ENCODE measurements around the gene PPME1.

The PPME1 gene

DNA sequence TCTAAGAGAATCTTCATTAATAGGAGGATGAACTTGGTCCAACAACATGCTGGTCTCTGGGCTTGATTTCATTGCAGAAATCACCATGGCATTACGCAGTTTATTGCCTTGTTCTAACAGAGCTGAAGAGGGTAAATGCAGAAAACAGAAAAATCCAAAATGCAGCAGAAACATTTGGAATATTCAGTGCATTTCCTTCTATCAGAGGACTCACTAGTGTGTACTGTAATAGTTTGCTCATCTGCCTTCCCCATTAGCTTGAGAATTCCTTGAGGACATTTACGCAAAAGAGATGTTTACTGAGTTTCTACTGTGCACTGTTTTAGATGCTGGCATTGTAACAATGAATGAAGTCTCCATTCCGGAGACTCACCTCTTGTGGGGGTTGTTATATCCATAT is 37.7 kb upstream of the PPME1 start:
- H3K79me1 ChIP-seq (ENCODE audit: low read length): no peaks in the 10 kb centered on the region
- no peak overlapping the region for H3K9ac ChIP-seq (ENCODE audit: low read length)
- no peak overlapping the region for H3K4me2 ChIP-seq (ENCODE audit: low read length)
- no peak overlapping the region for H3K56ac ChIP-seq (ENCODE audit: low read length)
- no peaks in the 10 kb centered on the region for H3K4me1 ChIP-seq (ENCODE audit: control insufficient read depth, low read depth, low read length)
- H3K79me2 ChIP-seq (ENCODE audit: control insufficient read depth, insufficient read depth, low read length): no peaks in the 10 kb centered on the region
- H3K27me3 ChIP-seq (ENCODE audit: insufficient read depth, low read length, poor library complexity): no peaks in the 10 kb centered on the region
- no peak overlapping the region for H2BK5ac ChIP-seq (ENCODE audit: low read length)
- H2BK15ac ChIP-seq (replicated peaks; ENCODE audit: low read depth): no peak overlapping the region
- DNase-seq: no peak
- H3K4ac ChIP-seq (ENCODE audit: low read depth, low read length): no peak overlapping the region
- no peak overlapping the region for H2BK120ac ChIP-seq (ENCODE audit: low read depth, low read length)
- H4K5ac ChIP-seq (ENCODE audit: low read length): no peak overlapping the region
- WGBS (ENCODE audit: extremely low coverage, insufficient coverage, low lambda C conversion rate): no CpG with 5 or more reads among the region's 3 CpGs
- no peak overlapping the region for H3K27ac ChIP-seq (ENCODE audit: low read depth, low read length)
- no peaks in the 10 kb centered on the region for H3K36me3 ChIP-seq (ENCODE audit: control insufficient read depth, insufficient read depth, low read length)
- no peak overlapping the region for H3K23ac ChIP-seq (ENCODE audit: low read length)
- no peak overlapping the region for H4K8ac ChIP-seq (ENCODE audit: low read depth, low read length)
- H2AK5ac ChIP-seq (ENCODE audit: low read length): no peak overlapping the region
- no peak overlapping the region for H3K18ac ChIP-seq (ENCODE audit: low read length)
- H3K4me3 ChIP-seq (ENCODE audit: low read length): no peak overlapping the region

DNA sequence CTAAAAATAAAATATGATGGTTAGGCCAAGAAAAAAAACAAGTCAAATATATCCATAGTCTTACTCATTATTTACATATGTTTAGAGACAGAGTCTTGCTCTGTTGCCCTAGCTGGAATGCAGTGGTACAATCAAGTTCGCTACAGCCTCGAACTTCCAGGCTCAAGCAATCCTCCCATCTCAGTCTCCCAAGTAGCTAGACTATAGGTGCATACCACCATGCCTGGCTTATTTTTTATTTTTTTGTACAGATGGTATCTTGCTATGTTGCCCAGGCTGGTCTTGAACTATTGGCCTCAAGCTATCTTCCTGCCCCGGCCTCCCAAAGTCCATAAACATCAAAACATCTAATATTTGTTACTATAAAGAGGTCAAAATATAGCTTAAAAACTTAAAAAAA is 36.4 kb upstream of the PPME1 start:
- Histone ChIP-seq H3K56ac (ENCODE audit: low read length) (no peak overlapping the region), H3K23ac (ENCODE audit: low read length) (no peak overlapping the region), H3K79me1 (ENCODE audit: low read length) (no peaks in the 10 kb centered on the region), H3K9ac (ENCODE audit: low read length) (no peak overlapping the region), H4K5ac (ENCODE audit: low read length) (no peak overlapping the region), H2BK120ac (ENCODE audit: low read depth, low read length) (no peak overlapping the region), H3K18ac (ENCODE audit: low read length) (no peak overlapping the region), H3K4me1 (ENCODE audit: control insufficient read depth, low read depth, low read length) (no peaks in the 10 kb centered on the region), H3K27ac (ENCODE audit: low read depth, low read length) (no peak overlapping the region), H3K27me3 (ENCODE audit: insufficient read depth, low read length, poor library complexity) (no peaks in the 10 kb centered on the region), H3K79me2 (ENCODE audit: control insufficient read depth, insufficient read depth, low read length) (no peaks in the 10 kb centered on the region), H3K4me2 (ENCODE audit: low read length) (no peak overlapping the region), H2AK5ac (ENCODE audit: low read length) (no peak overlapping the region), H3K4me3 (ENCODE audit: low read length) (no peak overlapping the region), H3K4ac (ENCODE audit: low read depth, low read length) (no peak overlapping the region), H2BK15ac (replicated peaks; ENCODE audit: low read depth) (no peak overlapping the region), H3K36me3 (ENCODE audit: control insufficient read depth, insufficient read depth, low read length) (no peaks in the 10 kb centered on the region), H2BK5ac (ENCODE audit: low read length) (no peak overlapping the region), H4K8ac (ENCODE audit: low read depth, low read length) (no peak overlapping the region)
- WGBS (ENCODE audit: extremely low coverage, insufficient coverage, low lambda C conversion rate): no CpG with 5 or more reads among the region's 3 CpGs
- DNase-seq: no peak

DNA sequence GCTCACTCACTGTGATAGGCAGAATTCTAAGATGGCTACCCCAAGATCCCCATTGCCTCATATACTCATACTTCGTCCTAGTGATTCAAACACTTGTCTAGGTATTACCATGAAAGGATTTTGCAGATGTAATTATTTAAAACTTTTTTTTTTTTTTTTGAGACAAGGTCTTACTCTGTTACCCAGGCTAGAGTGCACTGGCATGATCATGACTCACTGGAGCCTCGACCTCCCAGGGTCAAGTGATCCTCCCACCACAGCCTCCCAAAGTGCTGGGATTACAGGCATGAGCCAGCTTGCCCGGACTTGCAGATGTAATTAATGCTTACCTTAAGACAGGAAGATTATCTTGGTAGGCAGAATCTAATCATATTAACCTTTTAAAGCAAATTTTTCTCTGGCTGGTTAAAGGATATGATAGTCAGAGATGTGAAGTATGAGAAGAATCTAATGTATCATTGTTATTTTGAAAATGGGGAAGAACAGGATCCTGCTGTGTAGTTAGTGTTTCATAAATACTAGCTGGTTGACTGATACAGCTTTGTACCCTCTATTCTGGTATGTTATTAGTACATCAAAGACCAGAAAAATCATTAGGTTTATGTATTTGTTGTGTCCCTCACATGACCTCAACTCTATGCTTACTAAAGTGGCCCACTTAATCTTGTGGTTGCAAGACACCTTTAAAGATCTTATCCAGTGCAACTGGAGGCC is 35.8 kb upstream of the PPME1 start:
- H4K8ac ChIP-seq (ENCODE audit: low read depth, low read length): no peak overlapping the region
- no peak overlapping the region for H2BK15ac ChIP-seq (replicated peaks; ENCODE audit: low read depth)

DNA sequence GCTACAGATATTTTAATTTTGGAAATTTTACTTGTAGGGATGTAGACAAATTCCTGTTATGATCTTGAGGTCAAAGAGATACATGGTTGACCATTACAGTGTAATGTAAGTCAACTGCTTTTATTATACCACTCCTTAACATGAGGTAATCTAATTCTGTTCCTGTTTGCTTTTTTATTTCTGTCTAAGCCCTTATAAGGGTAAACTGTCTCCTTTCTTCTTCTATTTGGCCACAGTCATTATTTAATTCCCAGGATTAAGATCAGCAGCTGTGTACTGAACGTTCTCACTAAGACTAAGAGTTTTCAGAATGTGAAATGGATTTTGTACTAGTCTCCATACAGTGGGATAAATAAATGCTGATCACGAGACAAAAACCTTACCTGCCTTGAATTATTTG is 33.1 kb upstream of the PPME1 start:
- no peak overlapping the region for H2BK5ac ChIP-seq (ENCODE audit: low read length)
- no peak overlapping the region for H4K5ac ChIP-seq (ENCODE audit: low read length)
- no peak overlapping the region for H3K9ac ChIP-seq (ENCODE audit: low read length)
- no peak overlapping the region for H2AK5ac ChIP-seq (ENCODE audit: low read length)
- no peaks in the 10 kb centered on the region for H3K4me1 ChIP-seq (ENCODE audit: control insufficient read depth, low read depth, low read length)
- H3K79me1 ChIP-seq (ENCODE audit: low read length): no peaks in the 10 kb centered on the region
- no peak overlapping the region for H3K18ac ChIP-seq (ENCODE audit: low read length)
- no peak for DNase-seq
- H3K23ac ChIP-seq (ENCODE audit: low read length): no peak overlapping the region
- H3K79me2 ChIP-seq (ENCODE audit: control insufficient read depth, insufficient read depth, low read length): no peaks in the 10 kb centered on the region
- H3K56ac ChIP-seq (ENCODE audit: low read length): no peak overlapping the region
- no peaks in the 10 kb centered on the region for H3K36me3 ChIP-seq (ENCODE audit: control insufficient read depth, insufficient read depth, low read length)
- H3K4me2 ChIP-seq (ENCODE audit: low read length): no peak overlapping the region
- no peak overlapping the region for H4K8ac ChIP-seq (ENCODE audit: low read depth, low read length)
- H2BK120ac ChIP-seq (ENCODE audit: low read depth, low read length): no peak overlapping the region
- no peak overlapping the region for H3K27ac ChIP-seq (ENCODE audit: low read depth, low read length)
- no peak overlapping the region for H3K4ac ChIP-seq (ENCODE audit: low read depth, low read length)
- H2BK15ac ChIP-seq (replicated peaks; ENCODE audit: low read depth): no peak overlapping the region
- no peak overlapping the region for H3K4me3 ChIP-seq (ENCODE audit: low read length)
- no CpG with 5 or more reads among the region's 2 CpGs for WGBS (ENCODE audit: extremely low coverage, insufficient coverage, low lambda C conversion rate)
- H3K27me3 ChIP-seq (ENCODE audit: insufficient read depth, low read length, poor library complexity): no peaks in the 10 kb centered on the region

More for the DNA sequence above, 35.8 kb upstream of the PPME1 start:
- Histone ChIP-seq H3K36me3 (ENCODE audit: control insufficient read depth, insufficient read depth, low read length) (no peaks in the 10 kb centered on the region), H3K9ac (ENCODE audit: low read length) (no peak overlapping the region), H2AK5ac (ENCODE audit: low read length) (no peak overlapping the region), H3K4me1 (ENCODE audit: control insufficient read depth, low read depth, low read length) (no peaks in the 10 kb centered on the region), H3K4ac (ENCODE audit: low read depth, low read length) (no peak overlapping the region), H3K79me1 (ENCODE audit: low read length) (no peaks in the 10 kb centered on the region), H3K79me2 (ENCODE audit: control insufficient read depth, insufficient read depth, low read length) (no peaks in the 10 kb centered on the region), H3K27me3 (ENCODE audit: insufficient read depth, low read length, poor library complexity) (no peaks in the 10 kb centered on the region), H3K56ac (ENCODE audit: low read length) (no peak overlapping the region), H3K27ac (ENCODE audit: low read depth, low read length) (no peak overlapping the region), H3K18ac (ENCODE audit: low read length) (no peak overlapping the region), H3K23ac (ENCODE audit: low read length) (no peak overlapping the region), H3K4me3 (ENCODE audit: low read length) (no peak overlapping the region), H2BK5ac (ENCODE audit: low read length) (no peak overlapping the region), H3K4me2 (ENCODE audit: low read length) (no peak overlapping the region), H4K5ac (ENCODE audit: low read length) (no peak overlapping the region), H2BK120ac (ENCODE audit: low read depth, low read length) (no peak overlapping the region)
- WGBS (ENCODE audit: extremely low coverage, insufficient coverage, low lambda C conversion rate): no CpG with 5 or more reads among the region's 3 CpGs
- no peak for DNase-seq

DNA sequence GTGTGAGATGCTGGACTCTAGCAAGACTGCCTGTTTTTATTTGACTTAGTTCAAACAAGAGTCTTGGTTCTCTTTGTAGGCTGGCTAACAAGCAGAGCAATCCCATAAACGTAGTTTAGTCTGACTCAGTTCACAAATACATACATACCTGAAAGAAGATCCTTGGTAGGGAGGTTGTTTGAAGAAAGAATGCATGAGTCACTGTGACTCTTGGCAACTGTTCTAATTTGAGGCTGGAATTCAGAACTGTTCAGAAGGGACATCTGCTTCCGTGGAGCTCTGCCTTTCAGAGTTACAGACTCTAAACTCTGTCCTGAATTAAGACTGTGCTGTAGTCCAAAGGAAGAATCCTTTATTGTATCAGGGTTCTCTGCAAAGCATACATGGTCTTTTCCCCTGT is 32.5 kb upstream of the PPME1 start:
- Histone ChIP-seq H2BK15ac (replicated peaks; ENCODE audit: low read depth) (no peak overlapping the region), H3K79me1 (ENCODE audit: low read length) (no peaks in the 10 kb centered on the region), H3K36me3 (ENCODE audit: control insufficient read depth, insufficient read depth, low read length) (no peaks in the 10 kb centered on the region), H3K9ac (ENCODE audit: low read length) (no peak overlapping the region), H3K56ac (ENCODE audit: low read length) (no peak overlapping the region), H3K4me2 (ENCODE audit: low read length) (no peak overlapping the region), H3K4ac (ENCODE audit: low read depth, low read length) (no peak overlapping the region), H3K18ac (ENCODE audit: low read length) (no peak overlapping the region), H3K79me2 (ENCODE audit: control insufficient read depth, insufficient read depth, low read length) (no peaks in the 10 kb centered on the region), H3K4me3 (ENCODE audit: low read length) (no peak overlapping the region), H4K5ac (ENCODE audit: low read length) (no peak overlapping the region), H4K8ac (ENCODE audit: low read depth, low read length) (no peak overlapping the region), H3K4me1 (ENCODE audit: control insufficient read depth, low read depth, low read length) (no peaks in the 10 kb centered on the region), H3K27ac (ENCODE audit: low read depth, low read length) (no peak overlapping the region), H3K27me3 (ENCODE audit: insufficient read depth, low read length, poor library complexity) (no peaks in the 10 kb centered on the region), H2BK120ac (ENCODE audit: low read depth, low read length) (no peak overlapping the region), H2BK5ac (ENCODE audit: low read length) (no peak overlapping the region), H2AK5ac (ENCODE audit: low read length) (no peak overlapping the region), H3K23ac (ENCODE audit: low read length) (no peak overlapping the region)
- WGBS (ENCODE audit: extremely low coverage, insufficient coverage, low lambda C conversion rate): no CpG with 5 or more reads among the region's 2 CpGs
- DNase-seq: peak; percentile 83
